ENCODE measurements around the gene FRMD8. TPM values are rescaled to one million over a fixed set of nuclear protein-coding genes. Genes with fewer than 3 reads are reported as not detected.

The FRMD8 gene
- total and polyA plus RNA-seq, 9 of the 15 experiments (the other 6 are each of a cell fraction or from before 2014, with no cell fraction given) = 4.5 to 54.5 (median 15.8) TPM

GRCh38 chr11:65418681-65419459 is 32.4 kb downstream of the FRMD8 start (continued):
- TF ChIP-seq, protein P1, sequence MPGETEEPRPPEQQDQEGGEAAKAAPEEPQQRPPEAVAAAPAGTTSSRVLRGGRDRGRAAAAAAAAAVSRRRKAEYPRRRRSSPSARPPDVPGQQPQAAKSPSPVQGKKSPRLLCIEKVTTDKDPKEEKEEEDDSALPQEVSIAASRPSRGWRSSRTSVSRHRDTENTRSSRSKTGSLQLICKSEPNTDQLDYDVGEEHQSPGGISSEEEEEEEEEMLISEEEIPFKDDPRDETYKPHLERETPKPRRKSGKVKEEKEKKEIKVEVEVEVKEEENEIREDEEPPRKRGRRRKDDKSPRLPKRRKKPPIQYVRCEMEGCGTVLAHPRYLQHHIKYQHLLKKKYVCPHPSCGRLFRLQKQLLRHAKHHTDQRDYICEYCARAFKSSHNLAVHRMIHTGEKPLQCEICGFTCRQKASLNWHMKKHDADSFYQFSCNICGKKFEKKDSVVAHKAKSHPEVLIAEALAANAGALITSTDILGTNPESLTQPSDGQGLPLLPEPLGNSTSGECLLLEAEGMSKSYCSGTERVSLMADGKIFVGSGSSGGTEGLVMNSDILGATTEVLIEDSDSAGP (CRISPR knock-in tag; IDR thresholded peaks at IDR 0.05) = no peak
- TF ChIP-seq KLF16 (IDR thresholded peaks at IDR 0.05) (peak; percentile 74; the same call in 1 of the 2 replicates), CHD1 (IDR thresholded peaks at IDR 0.05; ENCODE audit: low read length) (peak; percentile 91), ETV5 (CRISPR knock-in tag; IDR thresholded peaks at IDR 0.05; ENCODE audit: low read depth) (peak; percentile 96), TBL1XR1 (IDR thresholded peaks at IDR 0.05; ENCODE audit: low read length in 2 of 2) (peak; percentile 24 to 67; a peak in 2 of 4 replicates), ARID1B (IDR thresholded peaks at IDR 0.05) (peak; percentile 82), ZNF668 (CRISPR knock-in tag; IDR thresholded peaks at IDR 0.05) (no peak), RCOR1 (IDR thresholded peaks at IDR 0.05; ENCODE audit: borderline replicate concordance in 1 of 2, low read depth in 2 of 2, low read length in 2 of 2) (peak in 1 of 2 experiments; percentile 6; a peak in 1 of 4 replicates), CBX2 (IDR thresholded peaks at IDR 0.05; ENCODE audit: insufficient read depth, low read length, poor library complexity, severe bottlenecking) (no peak), CXXC5 (CRISPR knock-in tag; IDR thresholded peaks at IDR 0.05) (peak; percentile 77), XRCC4 (IDR thresholded peaks at IDR 0.05; ENCODE audit: extremely low read depth, insufficient read depth, insufficient read length) (no peak), CREM (IDR thresholded peaks at IDR 0.05; ENCODE audit: low read depth) (peak; percentile 62), FUS (optimal IDR thresholded peaks at IDR 0.05; ENCODE audit: low read depth, low read length) (no peak), JUNB (CRISPR knock-in tag; conservative IDR thresholded peaks at IDR 0.05) (no peak), EZH2 (IDR thresholded peaks at IDR 0.05; ENCODE audit: borderline replicate concordance, low read depth, low read length) (no peak), SOX6 (IDR thresholded peaks at IDR 0.05) (peak; percentile 88), ELF4 (CRISPR knock-in tag; IDR thresholded peaks at IDR 0.05) (peak; percentile 17; the same call in 1 of the 2 replicates), NFIX (CRISPR knock-in tag; IDR thresholded peaks at IDR 0.05; ENCODE audit: low read depth) (no peak)
- TF ChIP-seq, protein P2, sequence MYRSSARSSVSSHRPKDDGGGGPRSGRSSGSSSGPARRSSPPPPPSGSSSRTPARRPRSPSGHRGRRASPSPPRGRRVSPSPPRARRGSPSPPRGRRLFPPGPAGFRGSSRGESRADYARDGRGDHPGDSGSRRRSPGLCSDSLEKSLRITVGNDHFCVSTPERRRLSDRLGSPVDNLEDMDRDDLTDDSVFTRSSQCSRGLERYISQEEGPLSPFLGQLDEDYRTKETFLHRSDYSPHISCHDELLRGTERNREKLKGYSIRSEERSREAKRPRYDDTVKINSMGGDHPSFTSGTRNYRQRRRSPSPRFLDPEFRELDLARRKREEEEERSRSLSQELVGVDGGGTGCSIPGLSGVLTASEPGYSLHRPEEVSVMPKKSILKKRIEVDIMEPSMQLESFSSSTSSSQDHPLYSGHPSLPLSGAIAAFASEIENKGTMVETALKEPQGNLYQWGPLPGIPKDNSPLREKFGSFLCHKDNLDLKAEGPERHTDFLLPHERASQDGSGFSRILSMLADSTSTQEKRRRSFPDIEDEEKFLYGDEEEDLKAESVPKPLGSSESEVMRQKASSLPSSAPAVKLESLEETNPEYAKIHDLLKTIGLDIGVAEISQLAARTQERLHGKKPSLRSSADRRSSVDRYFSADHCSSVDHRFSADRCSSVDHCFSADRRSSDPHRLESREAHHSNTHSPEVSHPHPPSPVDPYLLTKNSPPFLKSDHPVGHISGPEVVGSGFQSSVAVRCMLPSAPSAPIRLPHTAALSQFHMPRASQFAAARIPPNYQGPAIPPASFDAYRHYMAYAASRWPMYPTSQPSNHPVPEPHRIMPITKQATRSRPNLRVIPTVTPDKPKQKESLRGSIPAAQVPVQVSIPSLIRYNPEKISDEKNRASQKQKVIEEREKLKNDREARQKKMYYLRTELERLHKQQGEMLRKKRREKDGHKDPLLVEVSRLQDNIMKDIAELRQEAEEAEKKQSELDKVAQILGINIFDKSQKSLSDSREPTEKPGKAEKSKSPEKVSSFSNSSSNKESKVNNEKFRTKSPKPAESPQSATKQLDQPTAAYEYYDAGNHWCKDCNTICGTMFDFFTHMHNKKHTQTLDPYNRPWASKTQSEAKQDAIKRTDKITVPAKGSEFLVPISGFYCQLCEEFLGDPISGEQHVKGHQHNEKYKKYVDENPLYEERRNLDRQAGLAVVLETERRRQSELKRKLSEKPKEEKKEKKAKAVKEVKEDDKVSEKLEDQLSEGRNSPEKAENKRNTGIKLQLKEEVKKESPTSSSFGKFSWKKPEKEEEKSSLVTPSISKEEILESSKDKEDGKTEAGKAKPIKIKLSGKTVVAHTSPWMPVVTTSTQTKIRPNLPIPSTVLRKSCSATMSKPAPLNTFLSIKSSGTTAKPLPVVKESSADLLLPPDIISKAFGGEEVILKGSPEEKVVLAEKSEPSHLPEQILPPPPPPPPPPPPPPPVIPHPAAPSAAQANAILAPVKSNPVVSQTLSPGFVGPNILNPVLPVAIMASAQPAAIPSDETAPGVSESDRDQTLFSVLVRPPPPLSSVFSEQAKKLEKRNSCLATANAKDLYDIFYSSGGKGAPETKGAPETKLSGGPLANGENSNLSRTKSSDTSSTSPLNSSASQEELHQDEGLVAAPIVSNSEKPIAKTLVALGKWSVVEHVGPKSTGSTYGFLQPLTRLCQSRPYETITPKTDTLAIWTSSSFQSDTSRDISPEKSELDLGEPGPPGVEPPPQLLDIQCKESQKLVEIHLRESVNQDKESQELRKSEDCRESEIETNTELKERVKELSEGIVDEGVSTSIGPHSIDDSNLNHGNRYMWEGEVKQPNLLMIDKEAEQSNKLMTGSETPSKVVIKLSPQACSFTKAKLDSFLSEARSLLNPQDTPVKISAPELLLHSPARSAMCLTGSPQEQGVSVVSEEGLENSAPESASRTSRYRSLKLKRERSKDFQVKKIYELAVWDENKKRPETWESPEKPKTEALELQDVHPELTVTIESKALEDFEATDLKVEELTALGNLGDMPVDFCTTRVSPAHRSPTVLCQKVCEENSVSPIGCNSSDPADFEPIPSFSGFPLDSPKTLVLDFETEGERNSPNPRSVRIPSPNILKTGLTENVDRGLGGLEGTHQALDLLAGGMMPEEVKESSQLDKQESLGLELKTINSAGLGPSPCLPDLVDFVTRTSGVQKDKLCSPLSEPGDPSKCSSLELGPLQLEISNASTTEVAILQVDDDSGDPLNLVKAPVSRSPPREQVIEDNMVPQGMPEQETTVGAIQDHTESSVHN (IDR thresholded peaks at IDR 0.05; ENCODE audit: borderline replicate concordance in 1 of 2, low read depth in 1 of 2) = peak in 1 of 2 experiments; percentile 94; a peak in 2 of 4 replicates

Measured in K562 (cell line).